HG03460 (cell line): Measurements from ENCODE around the gene RAD17.
"Not testable (repeated sequence)": the region's sequence is repeated elsewhere in the genome, so short reads cannot be mapped to it uniquely, and the experiment has no call there.

Experiments used
- ATAC-seq: cut with Tn5 transposase; IDR thresholded peaks from one replicate; pipeline ENCODE4 v1.9.1; 2021; ENCODE audit not compliant: unreplicated experiment

Gene RAD17

GRCh38 chr5:69369340-69370121 lies at the start of gene RAD17, which contains the start of the genes AK6 and TAF9:
TSS of gene RAD17 (plus strand) at chr5:69369818. CDS start at chr5:69372209, 2,391 bp downstream.
TSS of gene AK6 (minus strand) at chr5:69369520. CDS start at chr5:69369490, 30 bp downstream.
TSS of gene TAF9 (minus strand) at chr5:69369520. CDS start at chr5:69365737, 3,783 bp downstream.
- ATAC-seq = peak; percentile 89

- no peak for ATAC-seq
These were observed 43.3 kb upstream of the RAD17 start for GRCh38 chr5:69326365-69326764.

- no peak for ATAC-seq
These were observed 39.6 kb upstream of the RAD17 start for GRCh38 chr5:69329905-69330489.

- ATAC-seq = no peak
These were observed 37.8 kb upstream of the RAD17 start for GRCh38 chr5:69331528-69332445.

- not testable (repeated sequence) for ATAC-seq
These were observed 35.8 kb upstream of the RAD17 start for GRCh38 chr5:69333668-69334315.

GRCh38 chr5:69334793-69335268 lies 34.8 kb upstream of the RAD17 start:
- ATAC-seq = peak; percentile 45

GRCh38 chr5:69335341-69335935 lies 34.2 kb upstream of the RAD17 start:
- ATAC-seq = no peak

- ATAC-seq = no peak
These were observed 28.0 kb upstream of the RAD17 start for GRCh38 chr5:69341520-69342161.

- ATAC-seq = no peak
These were observed 26.5 kb upstream of the RAD17 start for GRCh38 chr5:69343083-69343482.

GRCh38 chr5:69350664-69351063 lies 19.0 kb upstream of the RAD17 start:
- no peak for ATAC-seq

GRCh38 chr5:69359699-69360098 lies 9.9 kb upstream of the RAD17 start:
- ATAC-seq = no peak

GRCh38 chr5:69360442-69360841 lies 9.2 kb upstream of the RAD17 start:
- no peak for ATAC-seq

- ATAC-seq = no peak
These were observed 5.2 kb upstream of the RAD17 start for GRCh38 chr5:69364414-69364813.

GRCh38 chr5:69364850-69365249 lies 4.8 kb upstream of the RAD17 start:
- no peak for ATAC-seq

- ATAC-seq = no peak
These were observed 1.8 kb upstream of the RAD17 start for GRCh38 chr5:69367697-69368279.

GRCh38 chr5:69368458-69369339 lies 919 bp upstream of the RAD17 start:
- ATAC-seq = no peak

GRCh38 chr5:69370335-69370734 lies 717 bp downstream of the RAD17 start:
- not testable (repeated sequence) for ATAC-seq

GRCh38 chr5:69372394-69372793 lies 2.8 kb downstream of the RAD17 start:
- ATAC-seq = no peak
